ENCODE results near the gene C12orf50. TPM values are rescaled to one million over a fixed set of nuclear protein-coding genes. Genes with fewer than 3 reads are reported as not detected.

C12orf50 gene
- total RNA-seq, 1 donor from 2014 or later = 0.07 TPM

GRCh38 chr12:88017964-88018363 lies 11.2 kb downstream of the C12orf50 start:
- peaks cover 14% of the 10 kb centered on the region for H3K27me3 Mint-ChIP-seq
- TF ChIP-seq CTCF (IDR thresholded peaks at IDR 0.05) = no peak
- H3K27ac Mint-ChIP-seq = no peak overlapping the region
- H3K4me1 Mint-ChIP-seq = no peaks in the 10 kb centered on the region
- POLR2A ChIA-PET = no interaction called here
- no peak overlapping the region for H3K4me3 Mint-ChIP-seq
- peaks cover 13% of the 10 kb centered on the region for H3K9me3 Mint-ChIP-seq
- CTCF ChIA-PET = no interaction called here
- no peaks in the 10 kb centered on the region for H3K36me3 Mint-ChIP-seq (ENCODE audit: low read depth)
- intact Hi-C loops (cut with micrococcal nuclease) = no loop called here
- ATAC-seq (ENCODE audit: low read depth) (no peak), DNase-seq (no peak)

GRCh38 chr12:88015825-88016224 lies 13.4 kb downstream of the C12orf50 start:
- no peak for TF ChIP-seq CTCF (IDR thresholded peaks at IDR 0.05)
- ChIA-PET CTCF (no interaction called here), POLR2A (no interaction called here)
- ATAC-seq (ENCODE audit: low read depth) (no peak), DNase-seq (no peak)
- no peak overlapping the region for H3K4me3 Mint-ChIP-seq
- intact Hi-C loops (cut with micrococcal nuclease) = no loop called here
- peaks cover 7% of the 10 kb centered on the region for H3K27me3 Mint-ChIP-seq
- H3K27ac Mint-ChIP-seq = no peak overlapping the region
- peaks cover 13% of the 10 kb centered on the region for H3K9me3 Mint-ChIP-seq
- no peaks in the 10 kb centered on the region for H3K36me3 Mint-ChIP-seq (ENCODE audit: low read depth)
- no peaks in the 10 kb centered on the region for H3K4me1 Mint-ChIP-seq

GRCh38 chr12:88011755-88012154 lies 17.4 kb downstream of the C12orf50 start:
- ChIA-PET CTCF (no interaction called here), POLR2A (no interaction called here)
- no peaks in the 10 kb centered on the region for H3K36me3 Mint-ChIP-seq (ENCODE audit: low read depth)
- intact Hi-C loops (cut with micrococcal nuclease) = no loop called here
- H3K4me3 Mint-ChIP-seq = no peak overlapping the region
- no peak for DNase-seq
- no peak for ATAC-seq (ENCODE audit: low read depth)
- no peak overlapping the region for H3K27ac Mint-ChIP-seq
- H3K4me1 Mint-ChIP-seq = no peaks in the 10 kb centered on the region
- peaks cover 7% of the 10 kb centered on the region for H3K27me3 Mint-ChIP-seq
- H3K9me3 Mint-ChIP-seq = no peaks in the 10 kb centered on the region
- no peak for TF ChIP-seq CTCF (IDR thresholded peaks at IDR 0.05)

- Mint-ChIP-seq H3K27me3 (peaks cover 5% of the 10 kb centered on the region), H3K4me3 (no peak overlapping the region), H3K36me3 (ENCODE audit: low read depth) (no peaks in the 10 kb centered on the region), H3K9me3 (peaks cover 7% of the 10 kb centered on the region), H3K27ac (no peak overlapping the region), H3K4me1 (no peaks in the 10 kb centered on the region)
- no peak for TF ChIP-seq CTCF (IDR thresholded peaks at IDR 0.05)
- POLR2A ChIA-PET = no interaction called here
- intact Hi-C loops (cut with micrococcal nuclease) = no loop called here
- no peak for DNase-seq
- CTCF ChIA-PET = no interaction called here
- no peak for ATAC-seq (ENCODE audit: low read depth)
These were observed 22.9 kb downstream of the C12orf50 start for GRCh38 chr12:88006351-88006750.

GRCh38 chr12:88001327-88001726 lies 27.9 kb downstream of the C12orf50 start:
- POLR2A ChIA-PET = no interaction called here
- H3K27ac Mint-ChIP-seq = no peak overlapping the region
- H3K4me1 Mint-ChIP-seq = no peaks in the 10 kb centered on the region
- no peak for TF ChIP-seq CTCF (IDR thresholded peaks at IDR 0.05)
- no peak for DNase-seq
- H3K27me3 Mint-ChIP-seq = peaks cover 3% of the 10 kb centered on the region
- H3K36me3 Mint-ChIP-seq (ENCODE audit: low read depth) = no peaks in the 10 kb centered on the region
- H3K9me3 Mint-ChIP-seq = peaks cover 10% of the 10 kb centered on the region
- H3K4me3 Mint-ChIP-seq = no peak overlapping the region
- ATAC-seq (ENCODE audit: low read depth) = no peak
- intact Hi-C loops (cut with micrococcal nuclease) = no loop called here
- CTCF ChIA-PET = no interaction called here
